ENCODE measurements around the gene ANK3. TPM values are rescaled to one million over a fixed set of nuclear protein-coding genes. Genes with fewer than 3 reads are reported as not detected.
A peak's percentile ranks its signal among the peaks of the same experiment; 100 is the strongest.

Gene ANK3
- 10 to 100 TPM; 43.5 to 47.1 TPM for total RNA-seq

- Mint-ChIP-seq H3K9me3 (no peaks in the 10 kb centered on the region), H3K27me3 (no peaks in the 10 kb centered on the region)
- CTCF ChIA-PET, result interaction anchor here (0.6 kb wide), 1 partner anchor 1779 kb away, joined by 3 read pairs; no protein-coding TSS in a partner anchor
These were observed at the start of gene ANK3 for GRCh38 chr10:60389413-60390025. ANK3 (minus strand) TSS chr10:60389875; CDS start chr10:60389538, 337 bp downstream.

GRCh38 chr10:60434418-60435046 lies 44.9 kb upstream of the ANK3 start:
- CTCF ChIA-PET, result no interaction called here
- H3K36me3 Mint-ChIP-seq (ENCODE audit: low read depth), result no peaks in the 10 kb centered on the region
- H3K27ac Mint-ChIP-seq, result no peak overlapping the region
- no peaks in the 10 kb centered on the region for H3K4me1 Mint-ChIP-seq
- peak; percentile 17 for DNase-seq
- POLR2A ChIA-PET, result no interaction called here
- no peaks in the 10 kb centered on the region for H3K9me3 Mint-ChIP-seq
- H3K27me3 Mint-ChIP-seq, result no peaks in the 10 kb centered on the region
- H3K4me3 Mint-ChIP-seq, result no peak overlapping the region

More at GRCh38 chr10:60389413-60390025, at the start of gene ANK3:
- H3K4me1 Mint-ChIP-seq, result peaks cover 21% of the 10 kb centered on the region
- no peak within 1 kb of the TSS for H3K27ac Mint-ChIP-seq
- H3K4me3 Mint-ChIP-seq, result no peak within 1 kb of the TSS
- DNase-seq, result no peak
- POLR2A ChIA-PET, result no interaction called here
- no peaks in the 10 kb centered on the region for H3K36me3 Mint-ChIP-seq (ENCODE audit: low read depth)

- H3K27me3 Mint-ChIP-seq, result no peaks in the 10 kb centered on the region
- H3K4me3 Mint-ChIP-seq, result no peak overlapping the region
- H3K9me3 Mint-ChIP-seq, result no peaks in the 10 kb centered on the region
- DNase-seq, result no peak
- no peaks in the 10 kb centered on the region for H3K36me3 Mint-ChIP-seq (ENCODE audit: low read depth)
- H3K27ac Mint-ChIP-seq, result no peak overlapping the region
- POLR2A ChIA-PET, result no interaction called here
- H3K4me1 Mint-ChIP-seq, result peaks cover 2% of the 10 kb centered on the region
- CTCF ChIA-PET, result no interaction called here
These were observed 44.0 kb upstream of the ANK3 start for GRCh38 chr10:60433684-60434083.

- CTCF ChIA-PET, result interaction anchor here (1.4 kb wide), 1 partner anchor 205 kb away, joined by 3 read pairs; no protein-coding TSS in a partner anchor
- Mint-ChIP-seq H3K4me3 (no peak overlapping the region), H3K27me3 (no peaks in the 10 kb centered on the region), H3K9me3 (no peaks in the 10 kb centered on the region), H3K27ac (no peak overlapping the region), H3K36me3 (ENCODE audit: low read depth) (no peaks in the 10 kb centered on the region), H3K4me1 (peaks cover 19% of the 10 kb centered on the region)
- no peak for DNase-seq
- POLR2A ChIA-PET, result no interaction called here
These were observed 41.3 kb upstream of the ANK3 start for GRCh38 chr10:60430836-60431597.

- no peaks in the 10 kb centered on the region for H3K9me3 Mint-ChIP-seq
- no peaks in the 10 kb centered on the region for H3K27me3 Mint-ChIP-seq
- no peak overlapping the region for H3K4me3 Mint-ChIP-seq
- ChIA-PET CTCF (no interaction called here), POLR2A (no interaction called here)
- H3K27ac Mint-ChIP-seq, result no peak overlapping the region
- H3K4me1 Mint-ChIP-seq, result peaks cover 19% of the 10 kb centered on the region
- DNase-seq, result no peak
- no peaks in the 10 kb centered on the region for H3K36me3 Mint-ChIP-seq (ENCODE audit: low read depth)
These were observed 40.3 kb upstream of the ANK3 start for GRCh38 chr10:60430017-60430416.

GRCh38 chr10:60429084-60429849 lies 39.6 kb upstream of the ANK3 start:
- Mint-ChIP-seq H3K27me3 (no peaks in the 10 kb centered on the region), H3K27ac (no peak overlapping the region), H3K36me3 (ENCODE audit: low read depth) (no peaks in the 10 kb centered on the region), H3K9me3 (no peaks in the 10 kb centered on the region), H3K4me1 (peaks cover 19% of the 10 kb centered on the region), H3K4me3 (no peak overlapping the region)
- ChIA-PET CTCF (no interaction called here), POLR2A (no interaction called here)
- DNase-seq, result no peak

GRCh38 chr10:60428387-60428737 lies 38.7 kb upstream of the ANK3 start:
- ChIA-PET CTCF (no interaction called here), POLR2A (no interaction called here)
- no peak overlapping the region for H3K27ac Mint-ChIP-seq

GRCh38 chr10:60427709-60428386 lies 38.2 kb upstream of the ANK3 start:
- no peaks in the 10 kb centered on the region for H3K27me3 Mint-ChIP-seq

More at GRCh38 chr10:60428387-60428737, 38.7 kb upstream of the ANK3 start:
- no peaks in the 10 kb centered on the region for H3K9me3 Mint-ChIP-seq
- no peaks in the 10 kb centered on the region for H3K27me3 Mint-ChIP-seq
- H3K4me1 Mint-ChIP-seq, result peaks cover 19% of the 10 kb centered on the region
- no peak for DNase-seq
- no peaks in the 10 kb centered on the region for H3K36me3 Mint-ChIP-seq (ENCODE audit: low read depth)
- no peak overlapping the region for H3K4me3 Mint-ChIP-seq

GRCh38 chr10:60427148-60427547 lies 37.5 kb upstream of the ANK3 start:
- Mint-ChIP-seq H3K4me3 (no peak overlapping the region), H3K27ac (no peak overlapping the region), H3K4me1 (peaks cover 19% of the 10 kb centered on the region), H3K9me3 (no peaks in the 10 kb centered on the region), H3K36me3 (ENCODE audit: low read depth) (no peaks in the 10 kb centered on the region), H3K27me3 (no peaks in the 10 kb centered on the region)
- no peak for DNase-seq
- ChIA-PET POLR2A (no interaction called here), CTCF (no interaction called here)

More at GRCh38 chr10:60427709-60428386, 38.2 kb upstream of the ANK3 start:
- no peak overlapping the region for H3K4me3 Mint-ChIP-seq
- peaks cover 19% of the 10 kb centered on the region for H3K4me1 Mint-ChIP-seq
- H3K36me3 Mint-ChIP-seq (ENCODE audit: low read depth), result no peaks in the 10 kb centered on the region
- H3K9me3 Mint-ChIP-seq, result no peaks in the 10 kb centered on the region
- ChIA-PET CTCF (no interaction called here), POLR2A (no interaction called here)
- H3K27ac Mint-ChIP-seq, result no peak overlapping the region
- no peak for DNase-seq

GRCh38 chr10:60426425-60426824 lies 36.8 kb upstream of the ANK3 start:
- Mint-ChIP-seq H3K27me3 (no peaks in the 10 kb centered on the region), H3K4me1 (peaks cover 19% of the 10 kb centered on the region), H3K9me3 (no peaks in the 10 kb centered on the region), H3K27ac (no peak overlapping the region), H3K4me3 (no peak overlapping the region), H3K36me3 (ENCODE audit: low read depth) (no peaks in the 10 kb centered on the region)
- ChIA-PET POLR2A (no interaction called here), CTCF (interaction anchor here (0.5 to 0.8 kb wide), 3 partner anchors 204 to 279 kb away, joined by 3 to 5 read pairs (median 3); no protein-coding TSS in a partner anchor)
- no peak for DNase-seq

- no peak for DNase-seq
- Mint-ChIP-seq H3K27ac (no peak overlapping the region), H3K4me3 (no peak overlapping the region), H3K9me3 (no peaks in the 10 kb centered on the region), H3K27me3 (no peaks in the 10 kb centered on the region), H3K36me3 (ENCODE audit: low read depth) (no peaks in the 10 kb centered on the region), H3K4me1 (peaks cover 19% of the 10 kb centered on the region)
- ChIA-PET POLR2A (no interaction called here), CTCF (interaction anchor here (0.5 to 1.3 kb wide), 4 partner anchors 15 to 280 kb away, joined by 3 to 5 read pairs (median 3); no protein-coding TSS in a partner anchor)
These were observed 35.9 kb upstream of the ANK3 start for GRCh38 chr10:60425392-60426110.

GRCh38 chr10:60424971-60425370 lies 35.3 kb upstream of the ANK3 start:
- Mint-ChIP-seq H3K4me3 (no peak overlapping the region), H3K27me3 (no peaks in the 10 kb centered on the region), H3K9me3 (no peaks in the 10 kb centered on the region), H3K36me3 (ENCODE audit: low read depth) (no peaks in the 10 kb centered on the region), H3K4me1 (peaks cover 19% of the 10 kb centered on the region), H3K27ac (no peak overlapping the region)
- CTCF ChIA-PET, result interaction anchor here (1.3 kb wide), 1 partner anchor 14 kb away, joined by 3 read pairs; no protein-coding TSS in a partner anchor
- POLR2A ChIA-PET, result no interaction called here
- no peak for DNase-seq
